Measurements from ENCODE around the gene R3HDM1.

DNA sequence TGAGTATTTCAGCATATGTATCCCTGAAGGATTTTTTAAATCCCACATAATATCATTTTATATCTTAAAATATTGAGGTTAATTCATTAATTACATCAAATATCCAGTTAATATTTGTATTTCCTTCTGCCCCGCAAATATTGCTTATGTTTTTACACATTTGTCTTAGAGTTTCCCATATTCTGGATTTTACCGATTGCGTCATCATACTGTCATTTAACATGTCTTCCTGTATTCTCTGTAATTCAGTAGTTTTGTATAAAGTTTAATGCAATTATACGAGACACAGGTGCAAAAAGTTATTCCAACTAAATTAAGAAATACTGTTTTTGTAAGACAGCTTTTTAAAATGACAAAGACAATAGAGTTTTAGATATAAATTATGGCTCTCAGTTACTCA lies 176.9 kb downstream of the R3HDM1 start:
- TF ChIP-seq, protein P1, sequence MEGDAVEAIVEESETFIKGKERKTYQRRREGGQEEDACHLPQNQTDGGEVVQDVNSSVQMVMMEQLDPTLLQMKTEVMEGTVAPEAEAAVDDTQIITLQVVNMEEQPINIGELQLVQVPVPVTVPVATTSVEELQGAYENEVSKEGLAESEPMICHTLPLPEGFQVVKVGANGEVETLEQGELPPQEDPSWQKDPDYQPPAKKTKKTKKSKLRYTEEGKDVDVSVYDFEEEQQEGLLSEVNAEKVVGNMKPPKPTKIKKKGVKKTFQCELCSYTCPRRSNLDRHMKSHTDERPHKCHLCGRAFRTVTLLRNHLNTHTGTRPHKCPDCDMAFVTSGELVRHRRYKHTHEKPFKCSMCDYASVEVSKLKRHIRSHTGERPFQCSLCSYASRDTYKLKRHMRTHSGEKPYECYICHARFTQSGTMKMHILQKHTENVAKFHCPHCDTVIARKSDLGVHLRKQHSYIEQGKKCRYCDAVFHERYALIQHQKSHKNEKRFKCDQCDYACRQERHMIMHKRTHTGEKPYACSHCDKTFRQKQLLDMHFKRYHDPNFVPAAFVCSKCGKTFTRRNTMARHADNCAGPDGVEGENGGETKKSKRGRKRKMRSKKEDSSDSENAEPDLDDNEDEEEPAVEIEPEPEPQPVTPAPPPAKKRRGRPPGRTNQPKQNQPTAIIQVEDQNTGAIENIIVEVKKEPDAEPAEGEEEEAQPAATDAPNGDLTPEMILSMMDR (IDR thresholded peaks at IDR 0.05) = no peak
- no peak for TF ChIP-seq EP300 (IDR thresholded peaks at IDR 0.05)
